NCI-H345 treated with DMSO at 0.1 percent for 48 hours (cell line): ENCODE results near the gene ACTL10.

Experiments
- DNase-seq: peaks from one replicate; lab custom pipeline; 2025; ENCODE audit not compliant: unreplicated experiment; lab: John Stamatoyannopoulos, UW

Gene ACTL10

DNA sequence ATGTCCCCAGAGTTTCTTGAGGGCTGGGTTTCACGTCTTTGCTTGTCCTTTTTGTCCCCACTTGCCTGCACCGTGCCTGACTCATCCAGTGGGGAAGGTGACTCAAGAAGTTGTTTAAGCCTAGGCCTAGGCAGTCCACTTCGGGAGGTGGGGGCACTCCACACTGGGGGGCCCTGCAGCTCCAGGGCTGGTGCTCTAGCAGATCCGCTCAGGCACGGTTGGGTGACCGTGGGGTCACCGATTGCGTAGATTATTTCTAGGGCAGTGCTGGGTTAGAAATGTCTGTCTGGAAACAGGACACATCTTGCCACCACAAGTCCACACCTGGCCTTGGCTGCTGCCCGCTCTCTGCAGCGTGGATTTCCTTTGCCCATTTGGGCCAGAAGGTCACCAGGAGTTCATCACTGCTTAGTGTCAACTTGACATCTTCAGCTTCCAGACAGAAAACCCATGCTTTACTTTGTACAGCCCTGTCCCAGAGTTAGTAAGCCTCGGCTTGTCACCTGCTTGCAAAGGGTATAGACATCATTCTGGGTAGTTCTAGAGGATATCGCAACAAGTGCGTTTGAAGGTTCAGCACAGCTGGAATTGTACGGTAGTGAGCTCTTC is 18.2 kb upstream of the ACTL10 start:
- no peak for DNase-seq

DNA sequence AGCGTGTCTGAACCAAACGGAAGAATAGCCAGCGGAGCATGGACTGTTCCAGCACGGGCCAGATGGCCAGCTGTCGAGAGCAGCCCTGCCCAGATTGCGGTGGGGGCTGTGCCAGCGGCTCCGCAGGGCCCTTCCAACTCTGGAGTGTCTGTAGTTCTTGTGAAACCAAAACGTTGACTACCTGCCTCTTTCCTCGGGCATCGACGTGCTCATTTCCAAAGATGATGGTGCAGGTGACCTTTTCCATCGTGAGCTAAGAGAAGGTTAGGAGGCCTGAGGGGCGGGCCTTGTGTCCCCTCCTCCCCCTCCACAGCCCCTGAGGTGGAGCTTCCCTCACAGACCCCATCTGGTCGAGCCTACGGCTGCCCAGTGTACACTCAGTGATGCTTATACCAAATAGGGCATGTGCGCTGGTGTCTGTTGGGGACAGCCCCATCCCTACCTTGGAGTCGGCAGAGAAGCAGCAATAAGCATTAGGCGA is 17.5 kb upstream of the ACTL10 start:
- DNase-seq, result no peak

- DNase-seq, result no peak
Measured at GRCh38 chr20:33650111-33650752, 16.5 kb upstream of the ACTL10 start.

DNA sequence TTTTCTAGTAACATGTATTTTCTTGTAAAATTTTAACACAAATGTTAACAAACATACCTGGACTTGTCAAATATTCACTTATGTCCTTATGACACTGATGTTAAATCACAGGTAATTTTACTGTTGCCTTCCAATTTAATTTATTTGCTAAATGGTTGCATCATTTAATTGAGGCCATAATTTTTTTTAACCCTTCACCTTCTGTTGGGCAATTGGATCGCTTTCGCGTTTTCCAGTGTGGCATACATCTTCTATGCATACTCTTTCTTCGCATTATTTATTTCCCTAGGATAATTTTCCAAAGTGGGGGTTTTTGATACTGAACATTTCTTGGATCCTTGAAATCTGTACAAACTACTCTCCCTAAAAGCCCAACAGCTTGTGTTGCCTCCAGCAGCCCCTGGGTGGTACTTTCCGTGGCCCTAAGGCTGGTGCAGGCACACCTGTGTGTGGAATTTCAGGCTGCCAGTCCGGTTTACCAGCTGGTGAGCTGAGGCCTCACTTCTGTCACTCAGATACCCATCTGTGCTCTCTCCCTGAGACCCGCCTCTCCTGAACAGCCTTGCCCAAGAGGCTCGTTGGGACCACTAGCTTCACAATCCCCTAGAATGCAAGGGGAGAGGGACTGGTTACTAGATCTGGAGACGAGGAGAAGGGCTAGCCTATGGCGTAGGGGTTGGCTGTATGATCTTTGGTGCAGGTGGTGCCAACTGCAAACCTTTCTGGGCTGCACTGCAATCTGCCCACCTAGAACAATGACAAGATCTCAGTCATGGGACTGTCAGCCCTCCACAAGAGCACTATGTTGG is 15.8 kb upstream of the ACTL10 start:
- peak; percentile 58 for DNase-seq

GRCh38 chr20:33651562-33652048 is 15.1 kb upstream of the ACTL10 start:
- DNase-seq, result no peak

- DNase-seq, result peak; percentile 64
Measured at GRCh38 chr20:33653218-33653899, 13.4 kb upstream of the ACTL10 start.

GRCh38 chr20:33653900-33654596 is 12.7 kb upstream of the ACTL10 start:
- peak; percentile 97 for DNase-seq

DNA sequence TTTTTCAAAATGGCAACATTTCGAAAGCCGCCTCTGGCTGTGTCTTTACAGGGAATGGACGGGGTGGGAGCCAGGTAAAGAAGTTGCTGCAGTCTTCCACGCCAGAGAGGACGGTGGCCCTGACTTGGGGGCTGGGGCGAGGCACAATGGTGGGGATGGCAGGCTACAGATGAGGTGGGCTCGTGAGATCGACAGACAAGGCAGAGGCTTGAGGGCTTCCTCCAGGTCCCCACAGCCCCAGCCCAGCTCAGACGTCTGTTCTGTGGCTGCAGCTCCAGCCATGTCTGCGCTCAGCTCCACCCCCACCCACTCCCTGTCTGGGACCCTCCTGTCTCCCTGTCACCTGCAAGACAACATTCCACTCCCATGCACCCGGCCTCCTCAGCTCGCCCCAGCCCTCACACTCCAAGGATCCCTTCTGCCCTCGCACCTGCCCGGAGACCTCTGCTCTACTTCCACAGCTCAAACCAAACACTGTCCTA is 12.0 kb upstream of the ACTL10 start:
- DNase-seq, result no peak

GRCh38 chr20:33655164-33655563 is 11.6 kb upstream of the ACTL10 start:
- DNase-seq, result no peak

DNA sequence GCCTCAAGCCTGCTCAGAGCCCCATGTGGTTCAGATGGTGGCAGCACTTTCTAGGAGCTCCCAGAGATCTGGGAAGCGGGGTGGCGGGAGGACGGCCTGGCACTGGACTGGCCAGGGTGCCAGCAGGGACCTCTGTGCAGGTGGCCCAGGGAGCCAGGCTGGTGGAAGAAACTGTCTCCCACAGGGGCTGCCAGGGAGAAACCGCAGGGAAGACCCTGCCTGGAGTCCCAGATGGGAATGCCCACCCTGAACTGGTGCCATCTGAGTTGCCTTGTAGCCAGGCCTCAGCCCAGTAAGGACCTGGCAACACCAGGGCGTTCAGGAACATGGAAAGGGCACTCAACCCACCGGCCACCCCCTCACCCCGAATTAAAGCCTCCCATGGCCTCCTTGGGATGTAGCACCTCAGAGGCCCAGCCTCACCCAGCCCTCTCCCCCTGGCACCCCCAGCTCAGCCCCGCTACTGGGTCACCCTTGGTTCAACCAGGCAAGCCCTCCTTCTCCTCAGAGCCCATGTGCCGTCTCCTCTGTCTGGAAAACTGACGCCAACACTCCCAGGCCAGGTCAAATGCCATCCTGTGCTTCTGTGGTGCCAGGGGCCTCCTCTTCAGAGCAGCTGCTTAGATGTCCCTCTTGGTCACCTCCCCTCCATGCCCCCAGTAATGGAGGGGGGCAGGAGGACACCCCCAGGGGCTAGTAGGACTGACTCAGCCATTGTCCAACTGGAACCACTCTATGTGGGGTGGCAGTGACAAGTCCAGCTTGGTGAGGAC is 10.5 kb upstream of the ACTL10 start:
- DNase-seq, result no peak

- no peak for DNase-seq
Measured at GRCh38 chr20:33656783-33657703, 9.7 kb upstream of the ACTL10 start.

- no peak for DNase-seq
Measured at GRCh38 chr20:33657704-33658095, 9.0 kb upstream of the ACTL10 start.

GRCh38 chr20:33658510-33658909 is 8.2 kb upstream of the ACTL10 start:
- DNase-seq, result no peak

GRCh38 chr20:33658929-33659328 is 7.8 kb upstream of the ACTL10 start:
- DNase-seq, result no peak

GRCh38 chr20:33659341-33660034 is 7.3 kb upstream of the ACTL10 start:
- DNase-seq, result no peak

GRCh38 chr20:33660035-33660684 is 6.6 kb upstream of the ACTL10 start:
- no peak for DNase-seq

DNA sequence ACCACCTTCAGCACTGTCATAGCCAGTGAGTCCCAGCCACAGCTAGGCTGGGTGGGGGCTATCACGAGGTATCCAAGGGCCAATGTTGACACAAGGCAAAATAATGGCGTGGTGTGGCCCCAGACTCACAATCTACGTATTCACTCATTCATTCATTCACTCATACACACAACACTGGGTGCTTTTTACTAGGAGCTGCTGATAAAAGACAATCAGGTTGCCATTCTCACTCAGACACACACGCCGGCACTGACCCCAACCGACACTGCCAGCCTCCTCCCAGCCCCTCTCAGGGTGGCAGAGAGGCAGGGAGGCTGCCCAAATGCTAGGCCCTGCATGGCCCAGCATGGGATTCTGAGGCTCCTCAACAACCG is 6.1 kb upstream of the ACTL10 start:
- DNase-seq, result no peak

- no peak for DNase-seq
Measured at GRCh38 chr20:33662172-33662571, 4.6 kb upstream of the ACTL10 start, which contains the start of gene C20orf144. C20orf144 (plus strand) TSS chr20:33662327; CDS start chr20:33662346, 19 bp downstream.
